ENCODE data around the gene MYCN. TPM values are rescaled to one million over a fixed set of nuclear protein-coding genes. Genes with fewer than 3 reads are reported as not detected.

The MYCN gene
- polyA plus RNA-seq, 1 experiment: not detected

- no peak overlapping the region for H3K4me3 ChIP-seq (ENCODE audit: low read depth, low read length)
- H3K27me3 ChIP-seq (ENCODE audit: control insufficient read depth, insufficient read depth, low read length): peaks cover 40% of the 10 kb centered on the region
- peaks cover 2% of the 10 kb centered on the region for H3K9me3 ChIP-seq (ENCODE audit: control insufficient read depth, insufficient read depth, low read length)
- no peak for DNase-seq (ENCODE audit: low read depth, low spot score)
- ChIA-PET POLR2A (no interaction called here), CTCF (no interaction called here)
- H3K27ac ChIP-seq (ENCODE audit: low read depth, low read length): no peak overlapping the region
- TF ChIP-seq CTCF (IDR thresholded peaks at IDR 0.05; ENCODE audit: low read depth, low read length): no peak
Measured at GRCh38 chr2:15943378-15944280, 3.3 kb downstream of the MYCN start.

- Histone ChIP-seq H3K27ac (ENCODE audit: low read depth, low read length) (no peak overlapping the region), H3K27me3 (ENCODE audit: control insufficient read depth, insufficient read depth, low read length) (peaks cover 39% of the 10 kb centered on the region), H3K9me3 (ENCODE audit: control insufficient read depth, insufficient read depth, low read length) (peaks cover 5% of the 10 kb centered on the region), H3K4me3 (ENCODE audit: low read depth, low read length) (no peak overlapping the region)
- ChIA-PET CTCF (no interaction called here), POLR2A (no interaction called here)
- no peak for DNase-seq (ENCODE audit: low read depth, low spot score)
- TF ChIP-seq CTCF (IDR thresholded peaks at IDR 0.05; ENCODE audit: low read depth, low read length): no peak
Measured at GRCh38 chr2:15944325-15945017, 4.1 kb downstream of the MYCN start.

GRCh38 chr2:15945909-15946705 lies 5.8 kb downstream of the MYCN start:
- Histone ChIP-seq H3K27me3 (ENCODE audit: control insufficient read depth, insufficient read depth, low read length) (peaks cover 23% of the 10 kb centered on the region), H3K9me3 (ENCODE audit: control insufficient read depth, insufficient read depth, low read length) (peaks cover 13% of the 10 kb centered on the region), H3K4me3 (ENCODE audit: low read depth, low read length) (no peak overlapping the region), H3K27ac (ENCODE audit: low read depth, low read length) (no peak overlapping the region)
- ChIA-PET CTCF (no interaction called here), POLR2A (no interaction called here)
- no peak for DNase-seq (ENCODE audit: low read depth, low spot score)
- no peak for TF ChIP-seq CTCF (IDR thresholded peaks at IDR 0.05; ENCODE audit: low read depth, low read length)

- ChIA-PET CTCF (no interaction called here), POLR2A (no interaction called here)
- no peak overlapping the region for H3K27ac ChIP-seq (ENCODE audit: low read depth, low read length)
- TF ChIP-seq CTCF (IDR thresholded peaks at IDR 0.05; ENCODE audit: low read depth, low read length): no peak
- no peak overlapping the region for H3K4me3 ChIP-seq (ENCODE audit: low read depth, low read length)
- no peak for DNase-seq (ENCODE audit: low read depth, low spot score)
- peaks cover 15% of the 10 kb centered on the region for H3K9me3 ChIP-seq (ENCODE audit: control insufficient read depth, insufficient read depth, low read length)
- peaks cover 15% of the 10 kb centered on the region for H3K27me3 ChIP-seq (ENCODE audit: control insufficient read depth, insufficient read depth, low read length)
Measured at GRCh38 chr2:15946983-15947382, 6.6 kb downstream of the MYCN start.
